Non-pigmented ciliary epithelial cell (primary cell): ENCODE data around the gene ZFP62.
"Not testable (repeated sequence)": the region's sequence is repeated elsewhere in the genome, so short reads cannot be mapped to it uniquely, and the experiment has no call there.

Experiments
- DNase-seq: peaks from one replicate; pipeline ENCODE4 v3.0.0-alpha.2; 2010; ENCODE audit warnings: low read depth

The ZFP62 gene

DNA sequence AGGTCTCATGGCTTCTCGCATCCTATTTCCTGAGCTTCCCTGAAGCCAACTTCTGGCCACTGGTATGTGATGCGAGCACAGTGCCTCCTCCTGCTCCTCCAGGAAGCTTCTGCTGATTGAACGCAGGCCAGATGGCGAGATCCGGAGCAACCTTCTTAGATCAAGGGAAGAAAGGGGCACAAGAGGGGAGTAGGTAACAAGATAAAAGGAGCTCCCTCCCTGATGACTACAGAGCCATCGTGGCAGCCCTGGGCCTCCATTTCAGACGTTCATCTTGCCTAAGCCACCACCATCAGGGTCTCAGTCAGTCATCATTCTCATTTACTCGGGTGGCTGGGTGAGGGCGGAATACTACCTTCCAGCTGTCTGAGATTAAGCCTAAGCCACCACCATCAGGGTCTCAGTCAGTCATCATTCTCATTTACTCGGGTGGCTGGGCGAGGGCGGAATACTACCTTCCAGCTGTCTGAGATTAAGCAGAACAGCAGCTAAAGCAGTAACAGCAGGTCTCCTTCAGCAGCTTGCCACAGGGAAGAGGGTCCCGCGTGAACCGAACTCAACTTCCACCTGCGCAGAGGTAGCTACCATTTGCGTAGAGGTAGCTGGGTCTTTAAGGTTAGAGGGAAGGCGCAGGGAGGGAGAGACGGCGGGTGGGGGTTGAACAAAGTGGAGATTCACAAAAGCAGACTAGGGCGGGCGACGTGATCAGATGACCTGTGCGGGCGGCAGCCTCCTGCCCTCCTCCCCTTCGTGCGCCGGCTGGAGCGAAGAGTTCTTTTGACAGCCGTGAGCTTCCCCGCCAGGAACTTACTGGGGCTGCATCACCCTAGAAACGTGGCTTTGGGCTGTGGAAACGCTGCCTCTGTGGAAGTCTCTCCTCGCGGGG lies 30.6 kb downstream of the ZFP62 start:
- no peak for DNase-seq

DNA sequence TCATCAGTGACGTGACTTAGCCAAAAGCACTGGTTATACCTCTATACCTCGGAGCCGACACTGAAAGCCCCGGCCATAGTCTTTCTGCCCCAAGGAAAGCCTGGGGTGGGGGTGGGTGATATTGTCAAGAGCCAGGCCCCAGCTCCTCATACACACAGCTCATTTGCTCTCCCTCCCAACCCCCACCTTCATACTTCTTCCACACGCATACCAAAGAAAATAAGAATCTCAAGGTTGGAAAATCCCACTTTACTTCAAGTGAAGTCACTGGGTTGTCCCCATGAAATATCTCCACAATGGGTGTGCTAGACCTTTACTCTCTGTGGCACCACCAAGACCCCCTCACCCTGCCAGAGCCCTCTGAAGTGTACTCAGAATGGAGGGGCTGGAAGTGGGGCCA lies 31.4 kb downstream of the ZFP62 start:
- DNase-seq = no peak

DNA sequence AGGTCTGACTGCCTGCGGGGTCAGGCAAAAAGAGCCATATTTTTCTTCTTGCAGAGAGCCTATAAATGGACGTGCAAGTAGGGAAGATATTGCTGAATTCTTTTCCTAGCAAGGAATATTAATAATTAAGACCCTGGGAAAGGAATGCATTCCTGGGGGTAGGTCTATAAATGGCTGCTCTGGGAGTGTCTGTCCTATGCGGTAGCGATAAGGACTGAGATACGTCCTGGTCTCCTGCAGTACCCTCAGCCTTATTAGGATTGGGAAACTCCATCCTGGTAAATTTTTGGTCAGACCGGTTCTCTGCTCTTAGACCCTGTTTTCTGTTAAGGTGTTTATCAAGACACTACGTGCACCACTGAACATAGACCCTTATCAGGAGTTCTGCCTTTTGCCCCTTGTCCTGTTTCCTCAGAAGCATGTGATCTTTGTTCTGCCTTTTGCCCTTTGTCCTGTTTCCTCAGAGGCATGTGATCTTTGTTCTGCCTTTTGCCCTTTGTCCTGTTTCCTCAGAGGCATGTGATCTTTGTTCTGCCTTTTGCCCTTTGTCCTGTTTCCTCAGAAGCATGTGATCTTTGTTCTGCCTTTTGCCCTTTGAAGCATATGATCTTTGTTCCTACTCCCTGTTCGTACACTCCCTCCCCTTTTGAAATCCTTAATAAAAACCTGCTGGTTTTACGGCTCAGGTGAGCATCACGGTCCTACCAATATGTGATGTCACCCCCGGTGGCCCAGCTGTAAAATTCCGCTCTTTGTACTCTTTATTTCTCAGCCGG lies 32.1 kb downstream of the ZFP62 start:
- DNase-seq = not testable (repeated sequence)

DNA sequence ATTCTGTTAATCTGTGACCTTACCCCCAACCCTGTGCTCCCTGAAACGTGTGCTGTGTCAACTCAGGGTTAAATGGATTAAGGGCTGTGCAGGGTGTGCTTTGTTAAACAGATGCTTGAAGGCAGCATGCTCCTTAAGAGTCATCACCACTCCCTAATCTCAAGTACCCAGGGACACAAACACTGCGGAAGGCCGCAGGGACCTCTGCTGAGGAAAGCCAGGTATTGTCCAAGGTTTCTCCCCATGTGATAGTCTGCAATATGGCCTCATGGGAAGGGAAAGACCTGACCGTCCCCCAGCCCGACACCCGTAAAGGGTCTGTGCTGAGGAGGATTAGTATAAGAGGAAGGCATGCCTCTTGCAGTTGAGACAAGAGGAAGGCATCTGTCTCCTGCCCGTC lies 33.7 kb downstream of the ZFP62 start:
- not testable (repeated sequence) for DNase-seq

DNA sequence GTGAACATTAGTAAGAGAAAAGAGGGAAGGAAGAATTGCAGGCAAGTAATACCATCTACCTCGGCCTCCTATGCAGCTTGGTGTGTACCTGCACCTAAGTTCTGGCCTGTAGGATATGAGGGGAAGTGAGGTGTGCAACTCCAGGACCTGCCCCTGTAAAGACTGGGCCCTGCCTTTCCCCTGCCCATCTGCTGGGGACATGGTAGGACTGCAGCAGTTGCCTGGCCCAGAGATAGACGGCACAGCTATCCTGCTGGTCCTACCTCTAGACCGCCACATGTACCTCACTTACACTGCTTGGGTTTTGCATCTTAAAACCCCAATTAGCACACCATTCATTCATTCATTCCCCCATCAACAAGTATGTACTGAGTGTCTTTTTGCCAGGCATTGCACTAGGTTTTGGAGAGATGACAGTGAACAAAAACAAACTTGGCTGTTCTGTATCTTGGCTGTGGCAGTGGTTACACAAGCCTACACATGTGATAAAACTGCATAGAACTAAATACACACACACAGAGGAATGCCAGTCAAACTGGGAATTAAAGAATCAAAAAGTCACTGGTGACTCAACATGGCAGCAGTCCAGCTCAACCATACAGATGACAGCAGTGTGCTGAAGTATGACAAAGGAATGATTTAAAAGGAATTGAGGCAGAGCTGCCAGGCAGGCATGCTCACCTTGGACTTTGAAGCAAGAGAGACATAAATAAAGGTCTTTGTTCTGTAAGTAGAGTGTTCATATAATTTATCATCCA lies 35.1 kb downstream of the ZFP62 start:
- DNase-seq = no peak

DNA sequence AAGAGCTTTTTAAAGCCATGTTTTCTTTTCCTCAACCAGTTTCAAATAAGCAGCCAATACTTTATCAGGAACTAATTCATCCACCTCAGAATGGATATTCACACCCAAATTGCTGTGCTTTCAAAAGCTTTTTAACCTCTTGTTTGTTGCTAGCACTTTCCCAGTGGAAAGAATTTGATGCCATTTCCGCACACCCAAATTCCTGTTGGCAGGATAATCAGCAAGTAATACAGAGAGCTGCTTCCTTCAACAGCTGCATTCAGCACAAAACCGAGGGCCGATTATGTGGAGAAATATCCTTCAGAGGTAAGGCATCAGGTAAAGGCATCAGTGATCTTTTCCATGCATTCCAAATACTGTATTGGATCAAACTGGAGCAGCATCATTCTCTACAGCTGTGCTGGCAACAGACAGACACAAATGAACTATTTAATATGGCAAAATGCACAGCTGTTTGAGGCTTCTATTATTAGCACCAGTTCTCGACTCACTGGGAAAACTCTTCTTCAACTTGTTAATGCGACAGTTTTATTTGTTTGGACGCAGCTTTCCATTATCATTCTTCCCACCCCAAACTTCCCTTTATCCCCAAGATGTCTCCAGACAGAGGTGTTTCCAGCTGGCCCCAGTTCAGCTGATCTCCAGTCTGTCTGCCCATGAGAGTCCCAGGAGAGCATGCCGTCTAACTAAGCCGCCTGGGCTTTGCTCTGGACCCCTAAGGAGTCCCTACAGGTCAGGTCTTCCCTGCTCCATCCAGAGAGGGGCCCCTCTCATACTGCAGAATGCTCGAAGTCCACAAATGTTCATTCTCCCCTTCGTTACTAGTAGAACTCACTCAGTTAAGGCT lies 36.2 kb downstream of the ZFP62 start:
- DNase-seq = no peak

DNA sequence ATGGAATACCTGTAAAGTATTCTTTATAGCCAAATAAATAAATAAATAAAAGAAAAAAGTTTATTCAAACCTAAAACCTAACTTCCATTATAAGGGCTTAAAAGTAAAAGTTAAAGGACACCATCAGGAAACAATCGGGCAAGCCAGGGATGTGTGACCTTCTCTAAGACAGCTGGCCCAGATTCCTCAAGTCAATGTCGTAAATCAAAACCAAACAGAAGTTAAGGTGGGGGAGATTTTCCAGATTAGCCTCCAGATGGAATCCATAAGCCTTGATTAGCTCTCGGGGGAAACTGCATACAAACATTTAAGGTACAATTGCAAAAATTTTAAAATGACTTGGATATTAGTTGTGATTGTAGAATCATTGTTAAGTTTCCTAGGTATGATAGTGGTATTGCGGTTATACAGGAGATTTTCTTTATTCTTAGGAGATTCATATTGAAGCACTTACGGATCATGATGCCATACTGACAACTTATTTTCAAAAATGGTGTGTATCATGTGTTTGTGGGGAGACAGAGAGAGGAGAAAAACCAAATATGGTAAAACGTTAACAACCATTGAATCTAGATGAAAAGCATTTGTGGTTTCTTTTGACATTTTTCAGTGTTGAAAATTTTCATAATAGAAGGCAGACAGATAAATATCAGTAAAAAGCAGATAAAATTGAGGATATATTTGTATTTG lies 37.0 kb downstream of the ZFP62 start:
- no peak for DNase-seq

DNA sequence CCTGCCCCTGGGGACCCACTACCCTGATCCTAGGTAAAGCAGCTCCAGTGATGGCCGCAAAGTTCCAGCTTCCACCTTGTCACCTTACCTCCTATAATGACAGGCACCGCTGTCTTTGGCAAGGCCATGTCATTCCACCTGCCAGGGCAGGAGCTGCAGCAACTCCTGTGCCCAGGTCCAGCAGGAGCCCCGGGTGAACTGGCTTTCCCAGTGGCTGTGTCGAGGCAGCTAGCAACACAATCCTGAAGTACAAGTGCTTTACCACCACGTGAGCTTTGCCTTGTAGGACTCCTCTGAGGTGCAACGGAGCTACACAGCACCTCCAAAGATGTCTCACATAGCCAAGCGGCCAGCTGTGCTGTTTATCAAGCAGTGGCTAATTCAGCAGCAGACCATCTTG lies 37.7 kb downstream of the ZFP62 start:
- no peak for DNase-seq

DNA sequence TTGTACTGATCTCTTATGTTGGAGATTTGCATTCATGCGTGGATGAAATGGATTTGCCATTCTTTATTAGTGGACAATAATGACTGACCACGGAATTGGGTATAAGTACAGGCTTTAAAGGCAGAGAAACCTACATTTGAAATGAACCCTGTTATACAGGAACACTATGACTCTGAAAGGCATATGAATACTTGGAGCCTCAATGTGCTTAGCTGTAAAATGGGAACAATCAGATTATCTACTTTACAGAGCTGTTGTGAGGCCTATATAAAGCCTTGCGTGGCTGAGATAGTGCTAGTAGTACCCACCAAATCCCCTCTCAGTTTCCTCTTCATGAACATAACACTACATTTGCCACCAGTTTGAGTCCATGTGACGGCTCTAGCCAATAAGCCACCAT lies 39.5 kb downstream of the ZFP62 start:
- DNase-seq = no peak

DNA sequence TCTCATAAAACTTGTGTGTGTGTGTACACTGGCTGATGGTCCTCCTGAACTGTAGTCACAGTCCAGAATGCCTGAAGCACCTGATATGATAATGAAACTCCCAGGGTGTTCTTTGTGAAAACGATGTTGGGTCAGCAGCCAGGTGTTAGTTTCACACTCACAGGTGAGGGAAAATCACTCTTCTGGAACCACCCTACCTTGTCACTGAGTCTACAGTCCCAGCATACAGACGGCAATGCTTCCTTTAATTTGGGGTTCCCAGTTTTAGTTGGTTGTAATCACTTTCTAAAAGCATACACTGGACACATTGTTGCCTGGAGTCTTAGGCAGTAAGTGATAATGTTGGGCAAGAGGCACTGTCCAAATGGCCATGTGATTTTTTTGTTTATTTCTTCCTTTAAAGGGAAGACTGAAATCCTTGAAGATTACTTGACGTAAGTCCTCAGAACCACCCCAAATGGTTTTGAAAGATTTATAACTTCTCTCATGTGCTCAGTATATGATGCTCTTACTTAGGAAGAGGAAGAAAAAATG lies 40.2 kb downstream of the ZFP62 start:
- no peak for DNase-seq

DNA sequence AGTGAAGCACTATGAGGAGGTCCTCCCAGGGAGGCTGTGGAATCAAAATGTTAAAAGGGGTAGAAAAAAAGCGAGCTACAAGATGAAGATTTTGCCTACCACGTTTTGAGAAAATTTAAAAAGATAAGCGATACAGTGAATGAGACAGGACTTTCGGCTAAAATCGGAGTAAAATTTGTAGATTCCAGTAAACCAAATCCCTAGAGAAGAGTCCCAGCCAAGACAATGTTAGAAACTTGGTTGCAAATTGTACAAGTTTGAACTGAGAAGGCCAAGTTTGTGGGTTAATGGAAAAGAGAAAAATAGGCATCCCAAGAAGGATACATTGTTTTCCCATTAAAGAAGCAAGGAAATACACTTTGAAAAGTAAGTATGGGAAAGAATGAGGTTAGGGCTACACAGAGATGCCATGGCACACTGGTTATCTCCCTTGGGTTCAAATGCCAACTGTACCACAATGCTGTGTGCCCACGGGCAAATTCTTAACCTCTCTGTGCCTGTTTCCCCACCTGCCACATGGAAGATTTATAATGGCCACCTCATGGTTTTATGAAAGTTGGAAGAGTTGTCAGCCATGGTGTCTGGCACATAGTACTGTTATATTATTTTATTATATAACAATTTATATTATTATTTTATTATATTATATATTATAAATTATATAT lies 42.3 kb downstream of the ZFP62 start:
- no peak for DNase-seq

DNA sequence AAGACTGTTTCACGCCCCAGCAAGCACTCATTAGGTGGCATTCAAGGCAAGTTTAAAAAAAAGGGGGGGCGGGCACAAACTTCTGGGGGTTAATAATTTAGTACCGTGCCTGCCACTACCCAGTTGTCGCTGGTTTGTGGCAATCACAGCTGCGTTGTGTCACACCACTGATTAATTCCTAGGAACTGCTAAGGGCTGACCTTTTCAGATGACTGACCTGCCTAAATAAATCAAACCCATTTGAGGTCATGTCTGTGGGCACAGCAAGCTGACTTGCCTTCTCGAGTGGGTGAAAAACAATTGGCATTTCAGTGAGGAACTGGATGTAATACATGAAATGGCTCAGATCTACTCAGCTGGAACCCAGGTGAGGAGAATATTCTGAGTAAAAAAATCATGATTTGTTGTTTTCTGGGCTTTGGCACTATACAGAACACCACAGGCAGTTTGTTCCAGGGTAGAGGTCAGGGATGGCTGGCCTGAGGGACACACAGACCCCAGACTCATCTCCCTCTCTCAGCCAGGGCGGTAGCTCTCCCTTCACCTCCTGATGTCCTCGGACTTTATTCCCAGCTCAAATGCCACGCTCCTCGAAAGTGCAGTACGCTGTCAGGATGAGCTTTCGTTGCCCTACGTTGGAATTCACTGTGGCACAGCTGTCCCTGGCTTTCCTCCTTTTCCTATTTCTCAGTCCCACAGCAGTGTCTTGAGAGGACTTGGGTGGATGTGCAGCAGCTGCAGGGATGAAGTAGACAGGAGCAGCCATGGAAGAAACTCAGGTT lies 43.0 kb downstream of the ZFP62 start:
- DNase-seq = no peak

DNA sequence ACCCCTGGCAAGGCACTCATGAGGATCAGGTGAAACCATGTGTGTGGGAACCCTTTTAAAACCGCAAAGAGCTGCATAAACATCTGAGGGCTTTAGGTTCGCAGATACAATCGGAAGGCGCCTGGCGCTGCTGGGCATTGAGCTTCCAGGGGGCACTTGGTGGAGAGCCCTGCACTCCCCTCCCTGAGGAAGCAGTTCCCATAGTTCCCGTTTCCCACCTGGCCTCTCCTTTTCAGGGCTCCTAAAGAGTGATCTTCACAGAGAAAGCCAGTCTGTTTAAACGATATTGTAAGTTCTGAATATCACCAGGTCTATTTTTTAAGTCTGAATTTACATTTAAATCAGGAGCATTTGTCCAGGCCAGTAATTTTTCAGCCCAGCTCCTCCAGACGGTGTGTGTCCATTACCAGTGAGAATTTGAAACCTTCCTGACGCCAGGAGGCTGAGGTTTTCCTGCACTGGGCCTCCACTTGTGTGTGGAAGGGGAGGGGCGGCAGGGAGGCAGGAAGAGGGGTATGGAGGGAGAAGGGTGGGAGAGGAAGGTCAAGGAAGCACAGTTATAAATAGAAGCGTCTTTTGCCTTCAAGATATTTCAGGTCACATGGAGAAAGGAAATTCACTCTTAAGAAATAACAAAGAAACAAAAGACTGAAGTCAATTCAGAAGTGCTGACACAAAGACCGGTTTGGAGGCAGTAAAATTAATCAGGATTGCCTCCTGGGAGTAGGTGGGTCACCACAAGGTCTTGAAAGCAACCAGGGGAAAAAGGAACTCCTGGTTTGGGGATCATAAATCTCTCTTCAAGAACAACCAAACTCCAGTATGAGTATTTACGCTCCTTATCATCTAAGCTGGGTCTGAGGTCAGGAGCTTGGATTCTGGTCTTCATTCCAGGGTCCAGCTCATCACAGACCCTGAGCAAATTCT lies 44.2 kb downstream of the ZFP62 start:
- no peak for DNase-seq

DNA sequence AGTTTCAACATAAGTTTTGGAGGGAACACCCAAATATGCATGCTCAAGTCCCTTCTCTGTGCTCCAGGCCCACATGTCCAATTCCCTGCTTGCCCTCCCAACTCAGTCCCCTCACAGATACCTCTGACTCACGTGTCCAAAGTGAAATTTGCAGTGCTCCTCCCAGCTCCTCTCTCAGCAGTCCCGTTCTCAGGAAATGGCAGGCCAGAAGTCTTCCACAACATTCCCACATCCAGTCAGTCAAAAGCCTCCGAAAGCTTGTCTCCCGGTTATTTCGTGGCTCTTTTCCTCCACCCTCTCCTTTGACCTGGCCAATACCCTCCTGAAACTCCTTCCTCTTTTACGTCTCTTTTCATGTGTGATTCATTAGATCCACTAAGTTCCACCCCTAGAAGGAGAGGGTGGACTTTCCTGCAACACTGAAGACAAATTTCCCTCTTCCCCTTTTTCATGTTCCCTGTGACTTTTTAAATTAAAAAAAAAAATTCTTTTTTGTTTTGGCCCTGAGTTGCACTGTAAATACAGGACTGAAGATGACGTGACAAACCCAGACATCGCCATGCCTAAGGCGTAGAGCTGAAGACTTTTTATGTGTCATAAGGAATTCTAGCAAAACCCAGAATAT lies 45.7 kb downstream of the ZFP62 start:
- DNase-seq = no peak

DNA sequence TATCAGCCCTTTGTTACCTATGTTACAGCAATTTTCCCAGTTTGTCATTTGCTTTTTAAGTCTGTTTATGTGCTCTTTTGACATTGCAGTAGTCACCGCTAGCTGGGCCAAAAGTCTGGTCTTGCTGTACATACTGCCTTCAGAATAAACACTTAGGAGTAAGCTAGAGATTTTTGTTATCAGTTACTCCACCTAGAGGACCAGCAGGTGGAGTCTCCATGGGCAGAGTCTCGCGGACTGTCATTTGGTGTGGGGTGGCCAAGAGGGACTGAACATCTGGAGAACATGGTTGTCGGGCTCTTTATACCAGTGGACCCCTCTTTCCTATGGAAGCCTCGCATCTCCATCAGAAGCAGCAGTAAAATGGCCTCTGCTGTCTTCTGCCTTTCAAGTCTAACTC lies 47.7 kb downstream of the ZFP62 start:
- DNase-seq = no peak

DNA sequence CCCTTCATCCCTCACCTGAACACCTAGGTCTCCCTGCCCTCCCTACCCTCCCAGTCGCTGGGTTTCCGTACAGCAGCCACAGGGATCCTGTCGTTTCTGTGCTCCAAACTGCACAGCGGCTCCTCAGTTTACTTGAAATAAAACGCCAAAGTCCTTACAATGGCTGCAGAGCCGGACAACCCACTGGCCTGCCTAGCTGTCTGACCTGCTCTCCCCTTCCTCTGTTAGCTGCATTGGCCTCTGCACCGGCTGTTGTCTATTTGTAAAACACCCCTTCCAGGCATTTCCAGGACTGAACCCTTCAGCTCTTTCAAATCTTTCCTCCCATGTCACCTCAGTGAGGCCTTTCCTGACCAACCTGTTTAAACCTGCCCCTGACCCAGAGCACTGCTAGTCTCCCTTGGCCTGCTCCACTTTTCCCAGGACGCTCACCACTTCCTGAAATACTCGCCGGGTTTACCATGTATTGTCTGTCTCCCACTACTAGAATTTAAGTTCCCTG lies 49.4 kb downstream of the ZFP62 start:
- DNase-seq = no peak

DNA sequence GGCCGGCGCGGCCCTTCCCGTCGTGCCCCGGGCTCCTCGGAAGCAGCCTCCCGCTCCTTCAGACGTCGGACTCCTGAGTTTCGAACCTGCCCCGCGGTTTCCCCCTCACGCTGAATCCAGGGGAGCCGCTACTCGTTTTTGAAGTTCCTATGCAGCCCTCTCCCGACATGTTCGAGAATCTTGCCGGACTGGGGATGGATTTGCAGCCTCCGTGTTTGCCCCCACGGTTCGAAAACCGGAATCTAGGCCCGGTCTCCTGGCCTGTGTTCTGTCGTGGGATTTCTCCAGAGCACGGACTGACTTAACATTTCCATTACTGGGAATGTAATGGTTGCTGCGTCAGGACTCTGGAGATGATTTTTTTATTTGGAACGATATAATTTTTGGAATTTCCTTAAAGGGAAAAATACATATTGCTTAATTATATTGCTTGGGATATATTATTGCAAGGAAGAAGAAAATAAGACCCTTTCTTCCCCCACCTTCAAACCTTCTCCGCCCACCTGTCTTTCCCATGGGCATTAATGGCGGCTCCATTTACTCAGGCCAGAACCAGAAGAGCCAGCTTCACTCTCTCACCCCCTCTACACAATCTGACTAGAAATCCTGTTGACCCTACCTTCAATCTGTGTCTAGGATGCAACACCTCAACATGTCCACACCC lies 50.0 kb downstream of the ZFP62 start:
- no peak for DNase-seq
